ENCODE measurements around the gene COL23A1.

- TF ChIP-seq CTCF (conservative IDR thresholded peaks at IDR 0.05; ENCODE audit: low read depth, low read length) = no peak
- TF ChIP-seq EZH2 (IDR thresholded peaks at IDR 0.05; ENCODE audit: borderline replicate concordance, low read depth, low read length, poor library complexity, severe bottlenecking) = no peak
Observed at GRCh38 chr5:178547052-178547666, 43.0 kb downstream of the COL23A1 start.
